H9 (cell line): Measurements from ENCODE around the gene PROK1. TPM values are rescaled to one million over a fixed set of nuclear protein-coding genes. Genes with fewer than 3 reads are reported as not detected.

Experiments
- DNase-seq: peaks from one replicate; pipeline ENCODE4 v3.0.0-alpha.2; 2017
- H2AFZ ChIP-seq: one replicate; pipeline ENCODE4 v1.6.1; 2013; ENCODE audit warnings: mild to moderate bottlenecking, low read length, control low read depth, moderate library complexity
- H2AK5ac ChIP-seq: 2 replicates; pipeline ENCODE4 v1.6.1; 2013; ENCODE audit warnings: low read length, control low read depth, mixed read lengths; ENCODE audit not compliant: insufficient read length
- H2BK120ac ChIP-seq: one replicate; pipeline ENCODE4 v1.6.1; 2013; ENCODE audit warnings: low read depth, mild to moderate bottlenecking, low read length, control low read depth, inconsistent platforms; ENCODE audit not compliant: poor library complexity, severe bottlenecking
- H2BK12ac ChIP-seq: 2 replicates; pipeline ENCODE4 v1.6.1; 2013; ENCODE audit warnings: low read length, control low read depth, mixed read lengths, low read depth; ENCODE audit not compliant: insufficient read length
- H2BK15ac ChIP-seq: 2 replicates; pipeline ENCODE4 v1.6.1; 2013; ENCODE audit warnings: low read depth, low read length, control low read depth
- H2BK20ac ChIP-seq: one replicate; pipeline ENCODE4 v1.6.1; 2013; ENCODE audit warnings: low read depth, mild to moderate bottlenecking, low read length, control low read depth, inconsistent platforms; ENCODE audit not compliant: poor library complexity, severe bottlenecking
- H2BK5ac ChIP-seq: 2 replicates; pipeline ENCODE4 v1.6.1; 2013; ENCODE audit warnings: low read length, control low read depth, mixed read lengths; ENCODE audit not compliant: insufficient read length
- H3K14ac ChIP-seq: 2 replicates; pipeline ENCODE4 v1.6.1; 2013; ENCODE audit warnings: low read length, control low read depth; ENCODE audit not compliant: insufficient read depth
- H3K18ac ChIP-seq: 2 replicates; pipeline ENCODE4 v1.6.1; 2013; ENCODE audit warnings: low read depth, mild to moderate bottlenecking, mixed read lengths, low read length, control low read depth; ENCODE audit not compliant: insufficient read length
- H3K23ac ChIP-seq: 2 replicates; pipeline ENCODE4 v1.6.1; 2013; ENCODE audit warnings: low read length, control low read depth, mixed read lengths, low read depth; ENCODE audit not compliant: insufficient read length
- H3K23me2 ChIP-seq: 2 replicates; pipeline ENCODE4 v1.6.1; 2013; ENCODE audit warnings: low read depth, mild to moderate bottlenecking, mixed read lengths, low read length, control low read depth; ENCODE audit not compliant: insufficient read length, poor library complexity, severe bottlenecking
- H3K27ac ChIP-seq: 2 replicates; pipeline ENCODE4 v1.5.1; 2013; ENCODE audit warnings: low read length, control low read depth, mixed read lengths, low read depth; ENCODE audit not compliant: insufficient read length
- H3K27me3 ChIP-seq: 2 replicates; pipeline ENCODE4 v1.6.1; 2013; ENCODE audit warnings: low read length, control low read depth, inconsistent platforms; ENCODE audit not compliant: insufficient read depth
- H3K4ac ChIP-seq: 2 replicates; pipeline ENCODE4 v1.6.1; 2013; ENCODE audit warnings: low read depth, mild to moderate bottlenecking, control low read depth, inconsistent platforms, low read length, moderate library complexity
- H3K4me1 ChIP-seq: 2 replicates; pipeline ENCODE4 v1.6.1; 2013; ENCODE audit warnings: low read length, control low read depth, inconsistent platforms; ENCODE audit not compliant: insufficient read depth
- H3K4me2 ChIP-seq: 2 replicates; pipeline ENCODE4 v1.6.1; 2013; ENCODE audit warnings: low read length, control low read depth, mixed read lengths; ENCODE audit not compliant: insufficient read length, insufficient read depth
- H3K56ac ChIP-seq: 2 replicates; pipeline ENCODE4 v1.6.1; 2013; ENCODE audit warnings: low read depth, mild to moderate bottlenecking, mixed read lengths, low read length, control low read depth; ENCODE audit not compliant: insufficient read length
- H3K79me1 ChIP-seq: 2 replicates; pipeline ENCODE4 v1.6.1; 2013; ENCODE audit warnings: low read depth, mild to moderate bottlenecking, moderate library complexity, low read length, control low read depth, inconsistent platforms; ENCODE audit not compliant: insufficient read depth, poor library complexity, severe bottlenecking
- H3K79me2 ChIP-seq: 2 replicates; pipeline ENCODE4 v1.6.1; 2013; ENCODE audit warnings: low read length, control low read depth, inconsistent platforms; ENCODE audit not compliant: insufficient read depth
- H3K9ac ChIP-seq: 2 replicates; pipeline ENCODE4 v1.6.1; 2013; ENCODE audit warnings: low read length, control low read depth, mixed read lengths; ENCODE audit not compliant: insufficient read length; ENCODE audit errors: extremely low read depth
- H3K9me3 ChIP-seq: one replicate; pipeline ENCODE4 v1.6.1; 2013; ENCODE audit warnings: low read depth, low read length, inconsistent platforms; ENCODE audit not compliant: control insufficient read depth
- H3T11ph ChIP-seq: one replicate; pipeline ENCODE4 v1.6.1; 2013; ENCODE audit warnings: mild to moderate bottlenecking, low read length, control low read depth, inconsistent platforms
- H4K20me1 ChIP-seq: one replicate; pipeline ENCODE4 v1.6.1; 2013; ENCODE audit not compliant: control insufficient read depth, insufficient read length, insufficient read depth
- H4K5ac ChIP-seq: 2 replicates; pipeline ENCODE4 v1.6.1; 2013; ENCODE audit warnings: low read depth, mild to moderate bottlenecking, mixed read lengths, low read length, control low read depth; ENCODE audit not compliant: insufficient read length
- H4K8ac ChIP-seq: replicated peaks from 2 replicates; pipeline ENCODE4 v1.6.1; 2013; ENCODE audit warnings: low read length, control low read depth, mixed read lengths, low read depth; ENCODE audit not compliant: insufficient read length
- H4K91ac ChIP-seq: 2 replicates; pipeline ENCODE4 v1.6.1; 2013; ENCODE audit warnings: low read depth, mild to moderate bottlenecking, moderate library complexity, mixed read lengths, low read length, control low read depth; ENCODE audit not compliant: insufficient read length
- H3K27ac Mint-ChIP-seq, 3 experiments: 2 replicates in 2 of 3; 3 replicates in 1 of 3; pipeline ENCODE4 v1.8.0; 2020 to 2021; ENCODE audit warnings: mixed read lengths in 3 of 3, mild to moderate bottlenecking in 1 of 3, moderate library complexity in 1 of 3
- H3K27me3 Mint-ChIP-seq: 2 replicates; pipeline ENCODE4 v1.8.0; 2021; ENCODE audit warnings: low read depth, mild to moderate bottlenecking, moderate library complexity, mixed read lengths
- H3K36me3 Mint-ChIP-seq, 3 experiments: 2 replicates in 2 of 3; 3 replicates in 1 of 3; pipeline ENCODE4 v1.8.0; 2020 to 2021; ENCODE audit warnings: low read depth in 3 of 3, mixed read lengths in 3 of 3; ENCODE audit not compliant: insufficient read depth in 1 of 3
- H3K4me1 Mint-ChIP-seq, 2 experiments: 2 replicates each; pipeline ENCODE4 v1.8.0; 2020; ENCODE audit warnings: mixed read lengths in 2 of 2
- H3K4me3 Mint-ChIP-seq, 2 experiments: 2 replicates in 1 of 2; 3 replicates in 1 of 2; pipeline ENCODE4 v1.8.0; 2020 to 2021; ENCODE audit warnings: mild to moderate bottlenecking in 2 of 2, mixed read lengths in 2 of 2, moderate library complexity in 1 of 2
- H3K9me3 Mint-ChIP-seq, 2 experiments: 2 replicates in 1 of 2; 3 replicates in 1 of 2; pipeline ENCODE4 v1.8.0; 2020; ENCODE audit warnings: mild to moderate bottlenecking in 2 of 2, mixed read lengths in 2 of 2, moderate library complexity in 1 of 2
- CTCF ChIP-seq: fragments of 200-600 bp; sonication (generic); conservative IDR thresholded peaks from 3 replicates; pipeline ENCODE4 v1.8.0; 2021; ENCODE audit warnings: antibody characterized with exemption, mild to moderate bottlenecking
- WGBS: extraction: QIAGEN DNeasy Blood & Tissue Kit; methylation state at CpG from one replicate; pipeline ENCODE4 v1.1.7; 2013; ENCODE audit warnings: missing lambda C conversion rate, low lambda C conversion rate, mixed read lengths; ENCODE audit not compliant: insufficient read length; ENCODE audit errors: extremely low coverage; 5-methylcytosine and 5-hydroxymethylcytosine counted together
- total RNA-seq: library from RNA; stranded (reverse); gene quantifications from 2 replicates; pipeline ENCODE4 v1.2.1, GENCODE V29; 2021

The PROK1 gene
- total RNA-seq, 1 experiment from 2014 or later, result not detected

GRCh38 chr1:110488867-110489266, 37.9 kb downstream of the PROK1 start:
- no peaks in the 10 kb centered on the region for H3K27me3 ChIP-seq
- no peak overlapping the region for H3K14ac ChIP-seq
- no peak overlapping the region for H2BK15ac ChIP-seq
- no peak overlapping the region for H3K4me2 ChIP-seq
- H3K27me3 Mint-ChIP-seq, result peaks cover 12% of the 10 kb centered on the region
- no peaks in the 10 kb centered on the region for H3K4me1 ChIP-seq
- no peaks in the 10 kb centered on the region for H3K9me3 Mint-ChIP-seq
- H2BK12ac ChIP-seq, result no peak overlapping the region
- H4K20me1 ChIP-seq, result no peaks in the 10 kb centered on the region
- H3K18ac ChIP-seq, result no peak overlapping the region
- no peak overlapping the region for H2BK20ac ChIP-seq
- no peak overlapping the region for H3K23ac ChIP-seq
- no peak overlapping the region for H4K8ac ChIP-seq
- H2BK5ac ChIP-seq, result no peak overlapping the region
- no peak overlapping the region for H3K56ac ChIP-seq
- no peaks in the 10 kb centered on the region for H3K79me1 ChIP-seq
- H4K91ac ChIP-seq, result no peak overlapping the region
- no peaks in the 10 kb centered on the region for H3K9me3 ChIP-seq
- H2BK120ac ChIP-seq, result no peak overlapping the region
- no peak overlapping the region for H3K27ac ChIP-seq
- H3K36me3 Mint-ChIP-seq, result no peaks in the 10 kb centered on the region; a peak in 1 of 7 replicates
- H3K4ac ChIP-seq, result no peak overlapping the region
- no peak overlapping the region for H3K9ac ChIP-seq
- no peak overlapping the region for H3T11ph ChIP-seq
- no peak overlapping the region for H2AFZ ChIP-seq
- no peak overlapping the region for H2AK5ac ChIP-seq
- no peak overlapping the region for H3K27ac Mint-ChIP-seq
- no peaks in the 10 kb centered on the region for H3K79me2 ChIP-seq
- peaks cover 16 to 17% of the 10 kb centered on the region in 2 experiments for H3K4me1 Mint-ChIP-seq
- no peak for TF ChIP-seq CTCF
- no peak for DNase-seq
- no peaks in the 10 kb centered on the region for H3K23me2 ChIP-seq
- H4K5ac ChIP-seq, result no peak overlapping the region
- H3K4me3 Mint-ChIP-seq, result no peak overlapping the region
- no CpG with 5 or more reads among the region's 3 CpGs for WGBS
